GM23338 (cell line): Measurements from ENCODE around the gene IZUMO1R. TPM values are rescaled to one million over a fixed set of nuclear protein-coding genes. Genes with fewer than 3 reads are reported as not detected.

Experiments used
- ATAC-seq: fragments of 200-7000 bp; cut with Tn5 transposase; 3 replicates; pipeline ENCODE4 v1.9.1; 2020
- DNase-seq: peaks from one replicate; pipeline ENCODE4 v3.0.0-alpha.2; 2015; ENCODE audit warnings: low spot score
- H2AFZ ChIP-seq: fragments of 200-600 bp; sonication (generic); 2 replicates; pipeline ENCODE4 v1.8.0; 2016; ENCODE audit warnings: antibody characterized with exemption, mild to moderate bottlenecking, moderate library complexity
- H3F3A ChIP-seq: fragments of 200-600 bp; sonication (generic); replicated peaks from 2 replicates; pipeline ENCODE4 v1.8.0; 2017; ENCODE audit warnings: antibody characterized with exemption, mixed run types, low read depth
- H3K27ac ChIP-seq: fragments of 200-600 bp; sonication (generic); 2 replicates; pipeline ENCODE4 v1.6.1; 2016; ENCODE audit warnings: low read depth
- H3K27me3 ChIP-seq: fragments of 200-600 bp; sonication (generic); 2 replicates; pipeline ENCODE4 v1.8.0; 2016; ENCODE audit warnings: mild to moderate bottlenecking, mixed run types, moderate library complexity; ENCODE audit not compliant: insufficient read depth
- H3K36me3 ChIP-seq: fragments of 200-600 bp; sonication (generic); 2 replicates; pipeline ENCODE4 v1.8.0; 2016; ENCODE audit warnings: mild to moderate bottlenecking; ENCODE audit not compliant: insufficient read depth
- H3K4me1 ChIP-seq: fragments of 200-600 bp; sonication (generic); 2 replicates; pipeline ENCODE4 v1.8.0; 2016; ENCODE audit warnings: mild to moderate bottlenecking, moderate library complexity; ENCODE audit not compliant: insufficient read depth
- H3K4me2 ChIP-seq: fragments of 200-600 bp; sonication (generic); 2 replicates; pipeline ENCODE4 v1.7.1; 2017; ENCODE audit warnings: mixed run types
- H3K4me3 ChIP-seq: fragments of 200-600 bp; sonication (generic); 2 replicates; pipeline ENCODE4 v1.6.1; 2016; ENCODE audit warnings: mixed run types
- H3K79me2 ChIP-seq: fragments of 200-600 bp; sonication (generic); replicated peaks from 2 replicates; pipeline ENCODE4 v1.8.0; 2017; ENCODE audit warnings: mild to moderate bottlenecking; ENCODE audit not compliant: insufficient read depth
- H3K9me2 ChIP-seq: fragments of 200-600 bp; sonication (generic); 2 replicates; pipeline ENCODE4 v1.8.0; 2017; ENCODE audit not compliant: insufficient read depth
- H4K20me1 ChIP-seq: fragments of 200-600 bp; sonication (generic); replicated peaks from 2 replicates; pipeline ENCODE4 v1.8.0; 2017; ENCODE audit warnings: mild to moderate bottlenecking; ENCODE audit not compliant: insufficient read depth
- H3K27ac Mint-ChIP-seq: 2 replicates; pipeline ENCODE4 v1.8.0; 2020; ENCODE audit warnings: inconsistent platforms, mild to moderate bottlenecking, moderate library complexity, mixed read lengths
- H3K27me3 Mint-ChIP-seq: 3 replicates; pipeline ENCODE4 v1.8.0; 2022; ENCODE audit warnings: low read depth, mild to moderate bottlenecking, moderate library complexity, mixed read lengths, inconsistent platforms; ENCODE audit not compliant: insufficient read depth, poor library complexity
- H3K36me3 Mint-ChIP-seq: 3 replicates; pipeline ENCODE4 v1.8.0; 2021; ENCODE audit warnings: low read depth, mild to moderate bottlenecking, inconsistent platforms, moderate library complexity, mixed read lengths
- H3K4me1 Mint-ChIP-seq: 3 replicates; pipeline ENCODE4 v1.8.0; 2020; ENCODE audit warnings: mild to moderate bottlenecking, inconsistent platforms, mixed read lengths
- H3K4me3 Mint-ChIP-seq: 3 replicates; pipeline ENCODE4 v1.8.0; 2021; ENCODE audit warnings: moderate library complexity, mild to moderate bottlenecking, inconsistent platforms, mixed read lengths
- H3K9me3 Mint-ChIP-seq: 3 replicates; pipeline ENCODE4 v1.8.0; 2020; ENCODE audit warnings: moderate library complexity, mild to moderate bottlenecking, inconsistent platforms, mixed read lengths
- CREB1 ChIP-seq: fragments of 250-450 bp; sonication (Bioruptor Pico); IDR thresholded peaks from 2 replicates; pipeline ENCODE4 v1.5.0; 2020; ENCODE audit warnings: low read depth, mild to moderate bottlenecking, moderate library complexity
- ETS1 ChIP-seq: IDR thresholded peaks from 2 replicates; pipeline ENCODE4 v1.6.1; 2016; ENCODE audit warnings: antibody characterized with exemption
- POLR2AphosphoS5 ChIP-seq: IDR thresholded peaks from 2 replicates; pipeline ENCODE4 v1.6.1; 2016; ENCODE audit warnings: antibody characterized with exemption, low read depth
- REST ChIP-seq: IDR thresholded peaks from one replicate; pipeline ENCODE4 v1.6.1; 2018; ENCODE audit warnings: antibody characterized with exemption; ENCODE audit not compliant: unreplicated experiment
- STAT1 ChIP-seq: IDR thresholded peaks from one replicate; pipeline ENCODE4 v1.6.1; 2016; ENCODE audit warnings: antibody characterized with exemption; ENCODE audit not compliant: unreplicated experiment
- ZNF331 ChIP-seq: fragments of 250-450 bp; sonication (Bioruptor Pico); IDR thresholded peaks from 2 replicates; pipeline ENCODE4 v1.5.0; 2020; ENCODE audit warnings: low read depth, mild to moderate bottlenecking, moderate library complexity
- polyA plus RNA-seq: library from polyadenylated mRNA; unstranded; fragments of >200 nt; fragmentation: Nextera tagmentation; extraction: Ambion mirVana; gene quantifications from 2 replicates; pipeline ENCODE4 v1.2.1, GENCODE V29; 2016
- total RNA-seq: library from RNA; depleted of rRNA; stranded (reverse); fragments of >200 nt; shearing (Covaris generic); gene quantifications from 2 replicates; pipeline ENCODE4 v1.2.3, GENCODE V29; 2014

The IZUMO1R gene
- total and polyA plus RNA-seq, 2 experiments from 2014 or later: not detected

DNA sequence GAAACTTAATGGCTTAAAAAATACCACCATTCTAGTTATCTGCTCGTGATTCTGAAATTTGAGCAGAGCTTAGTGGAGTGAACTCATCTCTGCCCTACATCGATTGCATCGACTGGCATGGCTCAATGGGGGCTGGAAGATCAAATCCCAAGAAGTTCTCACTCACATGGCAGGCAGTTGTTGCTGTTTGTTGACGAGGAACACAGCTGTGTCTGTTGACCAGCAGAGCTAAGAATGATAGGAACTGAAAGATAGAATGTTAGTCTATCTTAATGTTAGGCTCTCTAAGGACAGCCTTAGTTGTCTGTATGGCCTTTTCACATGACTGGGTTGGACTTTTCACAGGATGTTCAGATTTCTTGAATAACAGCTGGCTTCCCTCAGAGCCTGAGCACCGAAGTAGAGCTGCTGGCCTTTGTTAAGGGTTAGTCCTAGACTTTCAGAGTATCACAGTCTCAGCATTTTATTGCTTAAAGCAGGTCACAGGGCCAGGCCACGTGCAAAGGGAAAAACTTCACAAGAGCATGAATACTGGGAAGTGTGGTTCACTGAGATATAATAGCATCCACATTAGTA lies 31.6 kb upstream of the IZUMO1R start:
- H2AFZ ChIP-seq: no peak overlapping the region
- no peaks in the 10 kb centered on the region for H3K27me3 ChIP-seq
- H4K20me1 ChIP-seq: no peaks in the 10 kb centered on the region
- no peak overlapping the region for H3K27ac ChIP-seq
- no peaks in the 10 kb centered on the region for H3K36me3 ChIP-seq
- Mint-ChIP-seq H3K27ac (no peak overlapping the region), H3K4me1 (peaks cover 2% of the 10 kb centered on the region; the same call in 2 of the 3 replicates), H3K27me3 (no peaks in the 10 kb centered on the region), H3K9me3 (no peaks in the 10 kb centered on the region; the same call in 2 of the 3 replicates), H3K36me3 (no peaks in the 10 kb centered on the region), H3K4me3 (no peak overlapping the region)
- TF ChIP-seq CREB1 (CRISPR knock-in tag): no peak
- TF ChIP-seq REST: no peak
- no peak overlapping the region for H3K4me2 ChIP-seq
- no peak for DNase-seq
- no peaks in the 10 kb centered on the region for H3K79me2 ChIP-seq
- no peak for ATAC-seq
- no peaks in the 10 kb centered on the region for H3F3A ChIP-seq
- H3K9me2 ChIP-seq: no peaks in the 10 kb centered on the region
- H3K4me1 ChIP-seq: no peaks in the 10 kb centered on the region
- H3K4me3 ChIP-seq: no peak overlapping the region

DNA sequence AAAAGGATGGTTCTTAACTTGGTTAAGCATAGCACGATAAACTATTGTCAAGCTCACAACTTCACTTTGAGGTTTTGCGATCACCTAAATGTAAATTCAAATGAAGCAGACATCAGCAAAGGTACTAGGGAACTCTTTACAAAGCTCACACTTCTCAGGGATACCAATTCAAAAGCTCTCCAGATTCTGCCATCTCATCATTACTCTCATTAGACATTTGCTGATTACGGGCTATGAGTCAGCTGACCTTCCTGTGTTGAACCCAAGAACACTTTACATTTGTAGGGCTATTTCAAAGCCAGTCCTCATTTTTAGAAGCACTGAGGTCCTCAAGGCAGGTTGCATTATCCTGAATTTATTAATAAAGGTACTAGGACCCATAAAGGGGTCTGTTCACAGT lies 28.4 kb upstream of the IZUMO1R start:
- H4K20me1 ChIP-seq: no peaks in the 10 kb centered on the region
- H3F3A ChIP-seq: no peaks in the 10 kb centered on the region
- no peak for TF ChIP-seq REST
- TF ChIP-seq POLR2AphosphoS5: no peak
- no peak for TF ChIP-seq STAT1
- TF ChIP-seq ZNF331 (CRISPR knock-in tag): no peak
- TF ChIP-seq ETS1: no peak
- no peaks in the 10 kb centered on the region for H3K4me1 ChIP-seq
- no peak overlapping the region for H3K27ac ChIP-seq
- H3K9me3 Mint-ChIP-seq: no peaks in the 10 kb centered on the region
- H3K27me3 ChIP-seq: no peaks in the 10 kb centered on the region
- no peak overlapping the region for H3K4me3 Mint-ChIP-seq
- H3K27ac Mint-ChIP-seq: no peak overlapping the region
- no peak overlapping the region for H3K4me2 ChIP-seq
- DNase-seq (no peak), ATAC-seq (no peak)
- H3K9me2 ChIP-seq: 0 out of 2 replicates have a peak, but pooled peaks cover 4% of the 10 kb centered on the region
- no peak overlapping the region for H2AFZ ChIP-seq
- no peak overlapping the region for H3K4me3 ChIP-seq
- H3K36me3 Mint-ChIP-seq: no peaks in the 10 kb centered on the region
- no peaks in the 10 kb centered on the region for H3K36me3 ChIP-seq
- H3K27me3 Mint-ChIP-seq: no peaks in the 10 kb centered on the region
- H3K4me1 Mint-ChIP-seq: peaks cover 10% of the 10 kb centered on the region; the same call in 2 of the 3 replicates
- no peaks in the 10 kb centered on the region for H3K79me2 ChIP-seq
